Hepatocyte (in vitro differentiated cells): Measurements from ENCODE around the gene TTC23. TPM values are rescaled to one million over a fixed set of nuclear protein-coding genes. Genes with fewer than 3 reads are reported as not detected.

Source experiments
- DNase-seq: peaks from one replicate; pipeline ENCODE4 v3.0.0-alpha.2; 2016; ENCODE audit warnings: low spot score
- H2AFZ ChIP-seq: fragments of 200-600 bp; sonication (generic); 2 replicates; pipeline ENCODE4 v1.6.0; 2016; ENCODE audit warnings: antibody characterized with exemption, mild to moderate bottlenecking
- H3K27ac ChIP-seq: fragments of 200-600 bp; sonication (generic); 2 replicates; pipeline ENCODE4 v1.5.1; 2016; ENCODE audit warnings: mild to moderate bottlenecking
- H3K27me3 ChIP-seq: fragments of 200-600 bp; sonication (generic); 2 replicates; pipeline ENCODE4 v1.6.1; 2016
- H3K36me3 ChIP-seq: fragments of 200-600 bp; sonication (generic); replicated peaks from 2 replicates; pipeline ENCODE4 v1.5.1; 2016; ENCODE audit warnings: low read depth; ENCODE audit not compliant: insufficient read depth
- H3K4me1 ChIP-seq: fragments of 200-600 bp; sonication (generic); 2 replicates; pipeline ENCODE4 v1.5.1; 2016; ENCODE audit warnings: mild to moderate bottlenecking, moderate library complexity; ENCODE audit not compliant: insufficient read depth
- H3K4me2 ChIP-seq: fragments of 200-600 bp; sonication (generic); 2 replicates; pipeline ENCODE4 v1.6.0; 2016
- H3K4me3 ChIP-seq: fragments of 200-600 bp; sonication (generic); 2 replicates; pipeline ENCODE4 v1.5.1; 2016; ENCODE audit warnings: mild to moderate bottlenecking
- H3K79me2 ChIP-seq: fragments of 200-600 bp; sonication (generic); 2 replicates; pipeline ENCODE4 v1.6.0; 2017; ENCODE audit warnings: mild to moderate bottlenecking
- H3K9me2 ChIP-seq: fragments of 200-600 bp; sonication (generic); replicated peaks from 2 replicates; pipeline ENCODE4 v1.6.0; 2017; ENCODE audit warnings: mild to moderate bottlenecking; ENCODE audit not compliant: insufficient read depth
- H3K9me3 ChIP-seq: fragments of 200-600 bp; sonication (generic); 2 replicates; pipeline ENCODE4 v1.5.1; 2016; ENCODE audit warnings: low read depth, mild to moderate bottlenecking
- H4K20me1 ChIP-seq: fragments of 200-600 bp; sonication (generic); 2 replicates; pipeline ENCODE4 v1.6.0; 2016; ENCODE audit warnings: mild to moderate bottlenecking; ENCODE audit not compliant: insufficient read depth, poor library complexity, severe bottlenecking
- CTCF ChIP-seq: fragments of 200-600 bp; sonication (generic); IDR thresholded peaks from 2 replicates; pipeline ENCODE4 v1.5.1; 2016; ENCODE audit warnings: antibody characterized with exemption, mild to moderate bottlenecking; ENCODE audit not compliant: poor library complexity
- EZH2 ChIP-seq: fragments of 200-600 bp; sonication (generic); IDR thresholded peaks from 2 replicates; pipeline ENCODE4 v1.6.1; 2016; ENCODE audit warnings: antibody characterized with exemption, mild to moderate bottlenecking, borderline replicate concordance
- EZH2phosphoT487 ChIP-seq: fragments of 200-600 bp; sonication (generic); IDR thresholded peaks from one replicate; pipeline ENCODE4 v1.6.1; 2018; ENCODE audit warnings: antibody characterized with exemption, mild to moderate bottlenecking, low read depth, moderate library complexity; ENCODE audit not compliant: unreplicated experiment, severe bottlenecking
- WGBS: methylation state at CpG from one replicate; pipeline ENCODE4 v1.1.6; 2016; ENCODE audit warnings: low lambda C conversion rate; ENCODE audit errors: missing lambda C conversion rate; 5-methylcytosine and 5-hydroxymethylcytosine counted together
- polyA plus RNA-seq: library from polyadenylated mRNA; unstranded; fragments of >200 nt; fragmentation: Nextera tagmentation; extraction: Ambion mirVana; gene quantifications from 2 replicates; pipeline ENCODE4 v1.2.1, GENCODE V29; 2016
- total RNA-seq: library from RNA; depleted of rRNA; stranded (reverse); fragments of >200 nt; gene quantifications from 2 replicates; pipeline ENCODE4 v1.2.3, GENCODE V29; 2014

The TTC23 gene
- total and polyA plus RNA-seq, 2 experiments from 2014 or later: 31.3 to 46.3 TPM

GRCh38 chr15:99132634-99133287 lies 116.6 kb downstream of the TTC23 start:
- H3K4me2 ChIP-seq: no peak overlapping the region
- no peaks in the 10 kb centered on the region for H3K9me3 ChIP-seq
- H3K4me3 ChIP-seq: no peak overlapping the region
- no peaks in the 10 kb centered on the region for H3K79me2 ChIP-seq
- H3K9me2 ChIP-seq: no peaks in the 10 kb centered on the region
- 85% methylated on average over 18 of the region's 18 CpGs for WGBS
- H4K20me1 ChIP-seq: no peaks in the 10 kb centered on the region
- no peak overlapping the region for H2AFZ ChIP-seq
- H3K27ac ChIP-seq: no peak overlapping the region
- H3K36me3 ChIP-seq: no peaks in the 10 kb centered on the region
- no peaks in the 10 kb centered on the region for H3K4me1 ChIP-seq
- no peaks in the 10 kb centered on the region for H3K27me3 ChIP-seq
- no peak for DNase-seq
- TF ChIP-seq EZH2 (no peak), CTCF (no peak), EZH2phosphoT487 (no peak)

- WGBS: 97% methylated on average over 4 of the region's 4 CpGs
- Histone ChIP-seq H3K36me3 (no peaks in the 10 kb centered on the region), H3K9me3 (no peaks in the 10 kb centered on the region), H3K4me2 (no peak overlapping the region), H4K20me1 (no peaks in the 10 kb centered on the region), H2AFZ (no peak overlapping the region), H3K27ac (no peak overlapping the region), H3K4me1 (no peaks in the 10 kb centered on the region), H3K4me3 (no peak overlapping the region), H3K79me2 (no peaks in the 10 kb centered on the region), H3K27me3 (no peaks in the 10 kb centered on the region), H3K9me2 (no peaks in the 10 kb centered on the region)
- TF ChIP-seq EZH2: no peak
- no peak for TF ChIP-seq EZH2phosphoT487
- no peak for TF ChIP-seq CTCF
- no peak for DNase-seq
Measured at GRCh38 chr15:99132122-99132521, 117.3 kb downstream of the TTC23 start.

- Histone ChIP-seq H3K27me3 (no peaks in the 10 kb centered on the region), H3K79me2 (no peaks in the 10 kb centered on the region), H3K36me3 (no peaks in the 10 kb centered on the region), H3K9me2 (no peaks in the 10 kb centered on the region), H3K4me2 (no peak overlapping the region), H2AFZ (no peak overlapping the region), H3K9me3 (no peaks in the 10 kb centered on the region), H3K27ac (no peak overlapping the region), H3K4me3 (no peak overlapping the region), H3K4me1 (no peaks in the 10 kb centered on the region), H4K20me1 (no peaks in the 10 kb centered on the region)
- 90% methylated on average over 25 of the region's 25 CpGs for WGBS
- TF ChIP-seq CTCF (no peak), EZH2 (no peak), EZH2phosphoT487 (no peak)
- peak; percentile 49 for DNase-seq
Measured at GRCh38 chr15:99131441-99132023, 117.8 kb downstream of the TTC23 start.
